GM19452 (cell line): ENCODE results near the gene FAM174A.

Experiments used
- ATAC-seq: cut with Tn5 transposase; IDR thresholded peaks from one replicate; pipeline ENCODE4 v1.9.1; 2021; ENCODE audit not compliant: unreplicated experiment

FAM174A gene

GRCh38 chr5:100535060-100536005 is at the start of gene FAM174A:
TSS of gene FAM174A (plus strand) at chr5:100535374. CDS start at chr5:100535531, 157 bp downstream.
- ATAC-seq: peak; percentile 98

- ATAC-seq: no peak
Observed at GRCh38 chr5:100493996-100494395, 41.2 kb upstream of the FAM174A start.

GRCh38 chr5:100496296-100496695 is 38.9 kb upstream of the FAM174A start:
- no peak for ATAC-seq

DNA sequence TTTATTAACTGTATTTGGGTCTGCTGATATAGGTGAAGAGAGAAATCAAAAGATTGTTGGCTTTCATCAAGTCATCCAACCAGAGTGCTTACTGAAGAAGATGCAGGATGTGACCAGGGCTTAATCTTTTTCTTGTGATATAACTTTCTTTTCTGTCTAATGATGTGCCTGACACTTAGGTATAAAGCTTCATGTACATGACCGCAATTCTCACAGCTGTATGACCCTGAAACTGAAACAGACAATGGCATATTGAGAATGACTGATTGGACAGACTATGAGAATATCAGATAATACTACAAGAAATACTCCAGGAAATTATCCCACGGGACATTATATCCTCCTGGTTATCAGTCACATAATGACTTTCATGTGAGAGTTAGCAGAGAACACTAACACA is 32.5 kb upstream of the FAM174A start:
- ATAC-seq: no peak

DNA sequence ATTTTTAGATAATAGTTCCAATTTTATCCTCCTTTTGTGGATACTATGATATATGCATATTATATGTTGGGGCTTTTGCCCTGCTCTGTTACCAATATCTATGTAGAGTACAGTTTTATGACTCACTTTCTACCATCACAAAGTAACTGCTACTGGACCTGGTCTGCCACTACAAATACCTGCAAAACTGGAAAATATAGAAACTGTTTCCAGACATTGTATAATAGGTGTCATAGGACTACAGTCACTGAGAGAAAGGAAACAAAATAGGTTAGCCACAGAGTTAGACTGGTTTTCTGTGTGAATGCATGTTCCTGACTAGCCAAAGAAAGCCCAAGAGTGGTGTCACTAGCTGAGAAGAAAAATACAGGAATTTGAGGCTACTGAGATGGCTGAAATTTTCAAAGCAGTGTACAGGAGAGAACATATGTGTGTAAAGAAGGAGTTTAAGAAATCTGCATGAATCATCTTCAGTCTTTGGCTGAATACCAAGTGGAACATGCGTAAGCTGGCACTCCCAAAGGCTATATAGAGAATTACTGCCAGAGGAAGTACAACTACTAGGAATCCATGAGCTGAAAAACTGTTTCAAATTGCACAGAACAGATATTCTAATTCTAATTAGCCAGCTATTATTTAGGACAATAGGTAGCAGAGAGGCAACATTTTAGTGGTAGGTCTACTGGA is 29.0 kb upstream of the FAM174A start:
- ATAC-seq: no peak

GRCh38 chr5:100516285-100516684 is 18.9 kb upstream of the FAM174A start:
- peak; percentile 38 for ATAC-seq

GRCh38 chr5:100517301-100517974 is 17.7 kb upstream of the FAM174A start:
- no peak for ATAC-seq

- no peak for ATAC-seq
Observed at GRCh38 chr5:100518377-100518776, 16.8 kb upstream of the FAM174A start.

- ATAC-seq: peak; percentile 57
Observed at GRCh38 chr5:100519075-100519474, 16.1 kb upstream of the FAM174A start.

GRCh38 chr5:100520348-100520747 is 14.8 kb upstream of the FAM174A start:
- no peak for ATAC-seq

DNA sequence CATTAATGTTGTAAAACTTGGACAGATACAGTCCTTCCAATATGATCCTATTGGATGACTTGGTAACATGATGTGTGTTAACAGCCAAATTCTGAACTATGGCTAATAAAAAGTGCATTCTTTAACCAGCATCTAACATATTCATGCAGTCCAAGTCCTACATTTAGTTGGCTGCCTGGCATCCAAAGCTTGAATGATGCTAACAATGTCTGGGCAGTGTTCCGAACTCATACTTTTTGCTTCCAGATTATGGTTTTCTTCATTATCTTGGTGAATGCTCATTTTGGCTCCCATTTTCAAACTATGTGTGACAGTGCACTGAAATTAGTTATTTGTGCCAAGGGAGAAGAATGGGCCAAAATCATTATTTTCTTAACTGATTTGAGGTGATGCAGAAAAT is 2.8 kb downstream of the FAM174A start:
- ATAC-seq: no peak

DNA sequence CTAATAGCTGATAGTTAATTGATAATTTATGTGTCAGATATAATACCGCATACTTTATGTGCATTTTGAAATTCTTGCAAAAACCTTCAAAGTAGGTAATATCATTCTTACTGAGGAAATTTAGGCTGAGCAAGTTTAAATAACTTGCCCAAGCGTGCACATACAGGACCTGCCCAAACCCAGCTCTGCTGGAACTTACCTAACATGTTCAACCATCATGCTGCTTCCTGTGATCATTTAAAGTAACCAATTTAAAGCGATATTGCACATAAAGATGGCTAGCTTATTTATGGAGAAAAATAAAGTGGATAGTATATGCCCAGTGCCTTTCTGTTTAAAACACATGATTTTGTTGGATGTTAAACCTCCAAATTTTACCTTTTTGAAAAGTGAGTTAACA is 4.3 kb downstream of the FAM174A start:
- ATAC-seq: no peak

DNA sequence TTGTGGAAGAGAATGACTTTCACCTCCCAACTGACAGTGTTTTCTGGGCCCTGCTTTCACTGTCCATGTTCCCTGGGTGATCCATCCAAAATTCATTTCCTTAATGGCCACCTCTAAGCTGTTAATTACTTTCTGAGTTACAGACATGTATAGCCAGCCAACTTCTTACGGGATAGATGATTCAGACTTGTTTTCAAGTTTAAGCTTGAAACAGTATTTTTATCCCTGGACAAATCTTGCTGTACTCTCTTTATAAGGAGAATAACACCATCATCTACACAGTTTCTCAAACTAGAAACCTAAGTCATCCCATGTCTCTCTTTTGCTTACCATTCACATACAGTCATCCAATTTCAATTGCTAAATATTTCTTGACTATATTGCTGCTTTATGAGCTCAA is 6.9 kb downstream of the FAM174A start:
- ATAC-seq: no peak

GRCh38 chr5:100546001-100546400 is 10.8 kb downstream of the FAM174A start:
- no peak for ATAC-seq

- ATAC-seq: peak; percentile 95
Observed at GRCh38 chr5:100550531-100551051, 15.4 kb downstream of the FAM174A start.

DNA sequence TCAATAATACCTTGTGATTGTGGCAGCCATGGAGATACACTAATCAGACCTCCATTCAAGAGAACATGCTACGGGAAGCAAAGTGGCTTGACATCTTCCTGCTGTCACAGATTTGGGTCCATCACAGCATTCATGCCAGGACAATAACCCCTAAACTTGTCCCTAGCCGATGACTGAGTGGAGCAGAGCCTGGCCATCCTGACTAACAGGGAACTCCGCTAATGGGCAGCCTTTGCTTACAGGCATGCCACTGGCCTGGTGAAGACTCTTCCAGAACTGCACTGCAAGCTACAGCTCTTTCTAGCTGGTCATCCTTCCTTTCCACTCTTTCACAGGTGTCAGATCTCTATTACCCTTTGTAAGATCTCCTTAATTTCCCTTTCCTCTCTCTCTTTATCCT is 16.0 kb downstream of the FAM174A start:
- no peak for ATAC-seq

DNA sequence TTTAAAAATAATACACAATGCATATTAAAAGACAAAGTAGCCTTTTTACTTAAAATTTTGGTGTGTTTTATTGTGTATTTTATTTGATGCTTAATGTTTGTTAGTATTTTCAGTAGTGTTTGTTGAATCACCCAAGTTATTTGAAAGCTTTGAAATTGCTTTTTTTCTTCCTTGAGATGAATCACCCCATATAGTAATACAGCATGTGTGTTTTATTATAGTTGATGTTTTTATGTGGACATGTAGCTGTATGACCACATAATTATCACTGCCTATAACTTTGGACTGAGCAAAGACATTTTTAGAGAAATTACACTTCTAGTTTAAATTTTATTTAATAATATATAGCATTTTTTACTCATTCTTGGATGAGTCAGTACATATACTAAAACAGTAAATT is 18.0 kb downstream of the FAM174A start:
- no peak for ATAC-seq

GRCh38 chr5:100560860-100561259 is 25.7 kb downstream of the FAM174A start:
- ATAC-seq: no peak

DNA sequence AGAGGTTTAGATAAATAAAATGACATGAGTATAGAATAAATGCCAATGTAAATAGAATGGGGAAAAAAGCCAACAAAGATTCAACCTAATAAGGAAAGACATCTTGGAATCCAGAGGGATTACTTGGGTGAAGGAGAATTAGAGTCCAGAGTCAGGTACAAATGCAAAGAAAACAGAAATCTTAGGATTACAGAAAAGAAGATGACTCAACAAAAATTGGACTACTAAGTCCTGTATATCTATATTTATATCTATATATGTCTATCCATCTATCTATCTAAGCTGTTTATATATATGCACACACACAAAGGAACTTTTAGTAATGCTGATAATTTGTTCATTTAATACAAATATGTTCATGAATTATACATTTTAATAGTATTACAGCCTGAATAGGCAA is 27.6 kb downstream of the FAM174A start:
- ATAC-seq: no peak

GRCh38 chr5:100566382-100567141 is 31.4 kb downstream of the FAM174A start:
- ATAC-seq: no peak

DNA sequence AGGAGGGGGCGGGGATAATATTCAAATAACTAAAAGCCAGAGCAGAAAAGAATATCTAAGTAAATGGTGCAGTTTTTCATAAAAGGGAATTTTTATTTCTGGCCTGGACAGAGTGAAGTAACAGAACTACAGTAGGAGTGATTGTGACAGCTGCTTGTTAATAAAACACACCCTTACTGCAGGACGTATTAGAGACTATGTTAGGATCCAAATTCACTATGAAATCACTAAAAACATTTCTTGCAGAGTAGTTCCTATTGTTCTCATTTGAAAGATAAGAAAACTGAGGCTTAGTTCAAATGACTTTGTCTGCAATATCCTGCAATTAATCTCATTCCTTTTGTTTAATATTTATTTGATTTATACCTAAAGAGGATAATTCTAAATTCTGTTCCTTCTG is 39.5 kb downstream of the FAM174A start:
- no peak for ATAC-seq
